IPS DF 6.9 (cell line): ENCODE results near the gene GP2.
"Not testable (repeated sequence)": the region's sequence is repeated elsewhere in the genome, so short reads cannot be mapped to it uniquely, and the experiment has no call there.

Experiments
- DNase-seq: peaks from one replicate; pipeline ENCODE4 v3.0.0-alpha.2; 2013; ENCODE audit warnings: low read depth, low spot score
- H3K27ac ChIP-seq: one replicate; pipeline ENCODE4 v1.5.1; 2013; ENCODE audit warnings: low read length, control low read depth
- H3K27me3 ChIP-seq: 2 replicates; pipeline ENCODE4 v1.6.1; 2013; ENCODE audit warnings: mild to moderate bottlenecking, low read length; ENCODE audit not compliant: control insufficient read depth, insufficient read depth
- H3K36me3 ChIP-seq: 2 replicates; pipeline ENCODE4 v1.6.1; 2013; ENCODE audit warnings: low read length; ENCODE audit not compliant: control insufficient read depth, insufficient read depth
- H3K4me1 ChIP-seq: 2 replicates; pipeline ENCODE4 v1.6.1; 2013; ENCODE audit warnings: low read length; ENCODE audit not compliant: control insufficient read depth, insufficient read depth
- H3K4me3 ChIP-seq: 2 replicates; pipeline ENCODE4 v1.5.1; 2013; ENCODE audit warnings: mild to moderate bottlenecking, low read length
- H3K9me3 ChIP-seq: 2 replicates; pipeline ENCODE4 v1.6.1; 2013; ENCODE audit warnings: low read length, inconsistent platforms; ENCODE audit not compliant: control insufficient read depth, insufficient read depth
- WGBS: extraction: QIAGEN DNeasy Blood & Tissue Kit; methylation state at CpG from one replicate; pipeline ENCODE4 v1.1.7; 2013; ENCODE audit warnings: mixed read lengths, missing lambda C conversion rate; ENCODE audit not compliant: insufficient read length, insufficient coverage; 5-methylcytosine and 5-hydroxymethylcytosine counted together

GP2 gene

GRCh38 chr16:20326321-20326720 is 992 bp downstream of the GP2 start:
- H3K27ac ChIP-seq: no peak overlapping the region
- DNase-seq: no peak
- H3K4me1 ChIP-seq: 0 out of 2 replicates have a peak, but pooled peaks cover 1% of the 10 kb centered on the region
- no CpG with 5 or more reads among the region's 3 CpGs for WGBS
- no peaks in the 10 kb centered on the region for H3K27me3 ChIP-seq
- no peaks in the 10 kb centered on the region for H3K36me3 ChIP-seq
- no peaks in the 10 kb centered on the region for H3K9me3 ChIP-seq
- no peak overlapping the region for H3K4me3 ChIP-seq

DNA sequence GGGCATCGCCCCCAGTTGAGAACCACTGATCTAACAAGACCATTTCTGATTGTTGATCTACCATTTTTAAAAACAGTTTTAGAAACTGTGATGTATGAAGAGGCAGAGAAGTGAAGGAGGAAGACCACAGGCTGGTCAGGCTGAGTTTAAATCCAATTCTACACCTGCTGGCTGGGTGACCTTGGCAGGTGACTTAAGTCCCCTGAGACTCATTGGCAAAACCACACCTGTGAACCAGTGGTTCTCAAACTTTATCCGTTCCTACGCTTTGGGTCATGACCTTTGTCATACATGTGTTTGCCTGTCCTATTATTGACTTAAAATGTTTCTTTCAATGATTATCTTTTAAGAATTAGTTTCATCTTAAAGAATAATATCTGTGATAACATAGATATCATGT is 2.3 kb downstream of the GP2 start:
- Histone ChIP-seq H3K27ac (no peak overlapping the region), H3K4me1 (0 out of 2 replicates have a peak, but pooled peaks cover 1% of the 10 kb centered on the region), H3K27me3 (no peaks in the 10 kb centered on the region), H3K4me3 (no peak overlapping the region), H3K36me3 (no peaks in the 10 kb centered on the region), H3K9me3 (no peaks in the 10 kb centered on the region)
- WGBS: no CpG with 5 or more reads among the region's 3 CpGs
- no peak for DNase-seq

GRCh38 chr16:20323591-20324117 is 3.7 kb downstream of the GP2 start:
- no peaks in the 10 kb centered on the region for H3K9me3 ChIP-seq
- DNase-seq: no peak
- WGBS: no CpG with 5 or more reads among the region's 9 CpGs
- H3K27ac ChIP-seq: no peak overlapping the region
- H3K36me3 ChIP-seq: no peaks in the 10 kb centered on the region
- 0 out of 2 replicates have a peak, but pooled peaks cover 1% of the 10 kb centered on the region for H3K4me1 ChIP-seq
- H3K27me3 ChIP-seq: no peaks in the 10 kb centered on the region
- H3K4me3 ChIP-seq: no peak overlapping the region

- no CpG with 5 or more reads among the region's 4 CpGs for WGBS
- no peaks in the 10 kb centered on the region for H3K36me3 ChIP-seq
- no peak overlapping the region for H3K4me3 ChIP-seq
- 0 out of 2 replicates have a peak, but pooled peaks cover 1% of the 10 kb centered on the region for H3K4me1 ChIP-seq
- H3K27ac ChIP-seq: no peak overlapping the region
- H3K27me3 ChIP-seq: no peaks in the 10 kb centered on the region
- H3K9me3 ChIP-seq: no peaks in the 10 kb centered on the region
- DNase-seq: no peak
These were observed 4.6 kb downstream of the GP2 start for GRCh38 chr16:20322696-20323095.

DNA sequence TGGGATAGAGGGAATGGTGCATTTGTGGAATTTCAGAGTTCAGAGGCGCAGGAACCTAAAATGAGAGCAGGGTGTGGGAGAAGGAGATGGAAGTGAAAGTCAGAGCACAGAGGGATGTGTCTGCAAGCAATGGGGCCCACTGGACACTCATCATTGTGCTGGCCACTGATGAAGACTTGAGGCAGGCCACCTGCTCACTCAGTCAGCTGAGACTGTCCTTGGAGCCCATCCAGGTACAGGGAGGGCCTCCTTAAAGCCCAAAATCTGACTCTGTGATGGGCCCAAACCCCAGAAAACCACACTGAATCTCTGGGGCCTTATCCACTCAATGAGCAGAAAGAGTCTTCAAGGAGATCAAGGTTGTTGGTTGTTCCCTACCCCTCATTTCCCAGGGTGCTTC is 5.6 kb downstream of the GP2 start:
- Histone ChIP-seq H3K4me3 (no peak overlapping the region), H3K9me3 (no peaks in the 10 kb centered on the region), H3K27me3 (no peaks in the 10 kb centered on the region), H3K27ac (no peak overlapping the region), H3K4me1 (0 out of 2 replicates have a peak, but pooled peaks cover 1% of the 10 kb centered on the region), H3K36me3 (no peaks in the 10 kb centered on the region)
- WGBS: no CpG with 5 or more reads among the region's 1 CpG
- no peak for DNase-seq

- H3K36me3 ChIP-seq, H3K9me3 ChIP-seq, H3K4me1 ChIP-seq, DNase-seq, H3K4me3 ChIP-seq, H3K27ac ChIP-seq, H3K27me3 ChIP-seq: not testable (repeated sequence)
- WGBS: no CpG with 5 or more reads among the region's 2 CpGs
These were observed 6.3 kb downstream of the GP2 start for GRCh38 chr16:20321051-20321450.

GRCh38 chr16:20320592-20320991 is 6.7 kb downstream of the GP2 start:
- no peak for DNase-seq
- Histone ChIP-seq H3K27me3 (no peaks in the 10 kb centered on the region), H3K36me3 (no peaks in the 10 kb centered on the region), H3K9me3 (no peaks in the 10 kb centered on the region), H3K4me1 (0 out of 2 replicates have a peak, but pooled peaks cover 1% of the 10 kb centered on the region), H3K27ac (no peak overlapping the region), H3K4me3 (no peak overlapping the region)

GRCh38 chr16:20320178-20320577 is 7.1 kb downstream of the GP2 start:
- Histone ChIP-seq H3K4me3 (no peak overlapping the region), H3K27me3 (no peaks in the 10 kb centered on the region), H3K9me3 (no peaks in the 10 kb centered on the region), H3K36me3 (no peaks in the 10 kb centered on the region), H3K27ac (no peak overlapping the region), H3K4me1 (0 out of 2 replicates have a peak, but pooled peaks cover 1% of the 10 kb centered on the region)
- no peak for DNase-seq
- WGBS: no CpG with 5 or more reads among the region's 2 CpGs

DNA sequence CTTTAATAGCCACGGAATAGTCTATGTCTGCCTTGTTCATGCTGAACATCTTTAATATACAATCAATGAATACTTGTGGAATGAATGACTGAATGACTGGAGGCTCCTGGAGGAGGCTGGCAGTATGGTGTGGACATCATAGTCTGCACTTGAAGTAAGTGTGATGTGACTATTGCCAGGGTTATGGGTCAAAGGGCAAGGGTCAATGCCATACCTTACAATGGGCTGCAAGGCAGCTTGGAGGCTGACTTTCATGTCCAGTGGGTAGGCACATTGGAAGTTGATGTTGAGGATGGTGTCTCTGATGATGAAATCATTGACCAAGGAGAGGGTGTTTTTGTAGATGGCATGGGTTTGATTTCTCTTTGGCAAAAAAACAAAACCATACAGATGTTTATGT is 7.9 kb downstream of the GP2 start:
- Histone ChIP-seq H3K4me1 (0 out of 2 replicates have a peak, but pooled peaks cover 1% of the 10 kb centered on the region), H3K27ac (no peak overlapping the region), H3K4me3 (no peak overlapping the region), H3K27me3 (no peaks in the 10 kb centered on the region), H3K9me3 (no peaks in the 10 kb centered on the region), H3K36me3 (no peaks in the 10 kb centered on the region)
- no peak for DNase-seq
- no CpG with 5 or more reads among the region's 1 CpG for WGBS

GRCh38 chr16:20318437-20318836 is 8.9 kb downstream of the GP2 start:
- H3K4me1 ChIP-seq: no peaks in the 10 kb centered on the region
- H3K9me3 ChIP-seq: no peaks in the 10 kb centered on the region
- no peak for DNase-seq
- H3K4me3 ChIP-seq: no peak overlapping the region
- H3K27ac ChIP-seq: no peak overlapping the region
- no peaks in the 10 kb centered on the region for H3K36me3 ChIP-seq
- no peaks in the 10 kb centered on the region for H3K27me3 ChIP-seq
- no CpG with 5 or more reads among the region's 3 CpGs for WGBS

- H3K36me3 ChIP-seq: no peaks in the 10 kb centered on the region
- DNase-seq: no peak
- no CpG with 5 or more reads among the region's 7 CpGs for WGBS
These were observed 9.3 kb downstream of the GP2 start for GRCh38 chr16:20318006-20318405.

More at GRCh38 chr16:20318006-20318405, 9.3 kb downstream of the GP2 start:
- Histone ChIP-seq H3K4me1 (no peaks in the 10 kb centered on the region), H3K9me3 (no peaks in the 10 kb centered on the region), H3K4me3 (no peak overlapping the region), H3K27ac (no peak overlapping the region), H3K27me3 (no peaks in the 10 kb centered on the region)
